ENCODE data around the gene COX7A2L.
"Not testable (repeated sequence)": the region's sequence is repeated elsewhere in the genome, so short reads cannot be mapped to it uniquely, and the experiment has no call there.

DNA sequence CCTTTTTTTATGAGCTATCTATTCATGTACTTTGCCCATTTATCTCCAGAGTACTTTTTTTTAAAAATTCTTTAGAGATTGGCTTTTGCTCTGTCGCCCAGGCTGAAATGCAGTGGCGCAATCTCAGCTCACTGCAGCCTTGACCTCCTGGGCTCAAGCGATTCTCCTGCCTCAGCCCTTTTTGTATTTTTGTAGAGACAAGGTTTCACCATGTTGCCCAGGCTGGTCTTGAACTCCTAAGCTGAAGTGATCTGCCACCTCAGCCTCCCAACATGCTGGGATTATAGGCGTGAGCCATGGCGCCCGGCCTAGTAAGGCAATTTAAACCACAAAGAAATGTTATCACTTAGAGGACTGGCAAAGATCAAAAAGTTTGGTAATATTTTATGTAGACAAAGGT lies 14.2 kb downstream of the COX7A2L start:
- TF ChIP-seq POLR2AphosphoS5 (IDR thresholded peaks at IDR 0.05; ENCODE audit: borderline replicate concordance, low read depth, low read length); EZH2 (IDR thresholded peaks at IDR 0.05): not testable (repeated sequence)

Data from SK-N-MC (cell line).